ENCODE measurements around the gene SLC44A1. TPM values are rescaled to one million over a fixed set of nuclear protein-coding genes. Genes with fewer than 3 reads are reported as not detected.

The SLC44A1 gene
- total and polyA plus RNA-seq, 10 of the 15 experiments (the other 5 are each of a cell fraction or from before 2014, with no cell fraction given) = 2.4 to 21.2 (median 12.4) TPM

DNA sequence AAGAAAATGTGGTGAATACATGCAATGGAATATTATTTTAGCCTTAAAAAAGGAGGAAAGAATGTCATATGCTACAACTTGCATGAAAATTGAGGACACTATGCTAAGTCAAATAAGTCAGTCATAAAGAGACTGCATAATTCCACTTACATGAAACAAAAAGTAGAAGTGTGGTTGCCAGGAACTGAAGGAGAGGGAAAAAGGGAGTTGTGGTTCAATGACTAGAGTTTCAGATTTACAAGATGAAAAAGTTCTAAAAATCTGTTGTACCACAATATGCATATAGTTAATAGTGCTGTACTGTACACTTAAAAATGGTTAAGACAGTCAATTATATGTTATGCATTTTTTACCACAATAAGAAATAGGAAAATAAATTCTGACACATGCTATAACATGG is 95.4 kb downstream of the SLC44A1 start (continued):
- TF ChIP-seq RELB (IDR thresholded peaks at IDR 0.05; ENCODE audit: low read depth) (no peak), TBL1XR1 (IDR thresholded peaks at IDR 0.05; ENCODE audit: low read depth, low read length) (no peak), PAX5 (IDR thresholded peaks at IDR 0.05; ENCODE audit: borderline replicate concordance, low read depth, low read length) (no peak), SP1 (IDR thresholded peaks at IDR 0.05; ENCODE audit: low read depth, low read length) (no peak)

DNA sequence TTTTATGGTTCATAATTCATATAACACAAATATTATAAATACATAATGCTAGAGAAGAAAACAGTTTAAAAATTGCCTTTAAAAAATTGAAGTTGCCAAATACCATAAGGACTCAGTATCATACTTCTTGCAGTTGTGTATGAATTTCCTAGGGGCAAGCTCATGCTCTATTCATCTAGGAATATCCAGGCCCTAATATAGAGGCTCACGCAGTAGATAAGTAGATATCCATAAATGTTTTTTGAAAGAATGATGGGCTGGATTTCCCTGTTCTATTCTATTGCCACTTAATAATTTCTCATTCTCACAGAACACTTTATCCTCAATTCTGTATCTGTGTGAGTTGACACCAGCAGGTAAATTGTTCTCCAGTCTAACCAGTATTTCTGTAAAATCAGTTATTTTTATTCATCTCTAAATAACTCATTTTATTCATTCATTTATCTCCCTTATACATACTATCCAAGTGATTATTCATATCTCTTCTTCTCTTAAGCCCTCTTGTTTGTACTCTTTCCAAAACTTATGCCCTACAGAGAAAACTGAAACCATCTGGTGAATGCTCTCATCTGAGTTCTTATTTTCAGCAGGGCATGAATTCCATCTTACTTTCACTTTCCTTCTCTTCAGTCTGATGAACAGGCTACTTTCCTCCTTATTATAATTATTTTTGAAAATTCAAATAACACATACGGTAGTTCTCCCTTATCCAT is 97.1 kb downstream of the SLC44A1 start:
- intact Hi-C loops (cut with micrococcal nuclease; ENCODE audit: unreplicated experiment) = no loop called here
- Histone ChIP-seq H4K20me1 (ENCODE audit: control insufficient read depth, insufficient read depth) (no peaks in the 10 kb centered on the region), H3K27me3 (replicated peaks in 1 of 2; ENCODE audit: control insufficient read depth in 2 of 2, insufficient read depth in 2 of 2, low read length in 1 of 2) (no peaks in the 10 kb centered on the region), H3K27ac (ENCODE audit: control insufficient read depth, insufficient read depth) (no peak overlapping the region), H3K36me3 (ENCODE audit: control insufficient read depth in 2 of 2, insufficient read depth in 2 of 2, low read length in 1 of 2) (no peaks in the 10 kb centered on the region), H3K4me3 (no peak overlapping the region), H3K9me3 (replicated peaks; ENCODE audit: control insufficient read depth, insufficient read depth, low read length) (no peaks in the 10 kb centered on the region), H3K4me2 (ENCODE audit: control insufficient read depth, insufficient read depth) (no peak overlapping the region; the same call in 1 of the 2 replicates), H3K79me2 (ENCODE audit: control insufficient read depth, insufficient read depth, low read length) (no peaks in the 10 kb centered on the region), H2AFZ (ENCODE audit: control insufficient read depth, low read depth, low read length) (no peak overlapping the region), H3K4me1 (ENCODE audit: control insufficient read depth, insufficient read depth, low read length) (peaks cover 7% of the 10 kb centered on the region; the same call in 1 of the 2 replicates), H3K9ac (ENCODE audit: control insufficient read depth, insufficient read depth, low read length) (no peak overlapping the region)
- SMC1A ChIA-PET (ENCODE audit: uncharacterized antibody, unreplicated experiment) = interaction anchor here (0.9 kb wide), 2 partner anchors 15 to 94 kb away, joined by 3 read pairs; no protein-coding TSS in a partner anchor
- DNase-seq (ENCODE audit: low read depth, low spot score) (no peak), FAIRE-seq (no peak), ATAC-seq (peak; percentile 80)
- POLR2A ChIA-PET = no interaction called here
- BruUV-seq (replicated peaks) = no TSS peak
- TF ChIP-seq RBBP5 (conservative IDR thresholded peaks at IDR 0.05) (no peak), SPI1 (IDR thresholded peaks at IDR 0.05; ENCODE audit: borderline replicate concordance, insufficient read depth, low read depth, low read length) (no peak), ZNF24 (IDR thresholded peaks at IDR 0.05) (no peak), CBX5 (IDR thresholded peaks at IDR 0.05; ENCODE audit: low read depth) (no peak), HDAC2 (IDR thresholded peaks at IDR 0.05) (no peak), SREBF2 (IDR thresholded peaks at IDR 0.05; ENCODE audit: low read length) (no peak)
- RAD21 ChIA-PET (ENCODE audit: unreplicated experiment) = no interaction called here
- CTCF ChIA-PET = no interaction called here
- in situ Hi-C loops (cut with MboI) = no loop called here
- WGBS (ENCODE audit: insufficient coverage, insufficient replicate concordance, low lambda C conversion rate, missing lambda C conversion rate) = 75% methylated on average over 2 of the region's 2 CpGs

All from GM12878 (cell line).